IPS-18a (cell line): ENCODE measurements around the gene SLC39A1.

ENCODE experiments used
- H3K27ac ChIP-seq: one replicate; pipeline ENCODE4 v1.5.1; 2013; ENCODE audit warnings: low read length
- H3K27me3 ChIP-seq: one replicate; pipeline ENCODE4 v1.6.1; 2013; ENCODE audit warnings: mild to moderate bottlenecking, low read length; ENCODE audit not compliant: control insufficient read depth, insufficient read depth
- H3K36me3 ChIP-seq: one replicate; pipeline ENCODE4 v1.6.1; 2013; ENCODE audit warnings: low read depth, low read length; ENCODE audit not compliant: control insufficient read depth
- H3K4me1 ChIP-seq: one replicate; pipeline ENCODE4 v1.6.1; 2013; ENCODE audit warnings: low read depth, low read length; ENCODE audit not compliant: control insufficient read depth
- H3K4me3 ChIP-seq: one replicate; pipeline ENCODE4 v1.5.1; 2013; ENCODE audit warnings: low read length
- H3K9ac ChIP-seq: one replicate; pipeline ENCODE4 v1.6.1; 2013; ENCODE audit warnings: mild to moderate bottlenecking, low read length, moderate library complexity
- H3K9me3 ChIP-seq: one replicate; pipeline ENCODE4 v1.6.1; 2013; ENCODE audit warnings: low read depth, low read length; ENCODE audit not compliant: control insufficient read depth

Gene SLC39A1

GRCh38 chr1:153945131-153945794 lies 18.1 kb downstream of the SLC39A1 start:
- Histone ChIP-seq H3K9ac (peak overlapping the region; percentile 57), H3K27me3 (no peaks in the 10 kb centered on the region), H3K27ac (no peak overlapping the region), H3K36me3 (peaks cover 37% of the 10 kb centered on the region), H3K4me3 (peak overlapping the region; percentile 66), H3K4me1 (peaks cover 11% of the 10 kb centered on the region), H3K9me3 (no peaks in the 10 kb centered on the region)

DNA sequence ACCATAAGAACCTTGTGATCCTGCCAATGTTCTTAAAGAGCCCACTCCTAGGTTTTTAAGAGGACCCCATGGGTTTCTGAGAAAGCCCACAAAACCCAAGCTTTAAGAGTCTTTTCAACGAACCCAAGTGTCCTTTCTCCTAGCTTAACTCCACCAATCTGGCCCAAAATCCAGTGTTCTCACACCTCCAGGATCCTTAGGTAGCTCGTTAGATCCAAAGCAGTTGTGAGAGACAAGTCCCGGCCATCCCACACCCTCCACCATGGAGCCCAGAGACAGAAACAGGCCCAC lies 18.6 kb downstream of the SLC39A1 start:
- peaks cover 11% of the 10 kb centered on the region for H3K4me1 ChIP-seq
- no peaks in the 10 kb centered on the region for H3K27me3 ChIP-seq
- no peaks in the 10 kb centered on the region for H3K9me3 ChIP-seq
- H3K27ac ChIP-seq, result no peak overlapping the region
- no peak overlapping the region for H3K9ac ChIP-seq
- H3K4me3 ChIP-seq, result peak overlapping the region; percentile 66
- peaks cover 37% of the 10 kb centered on the region for H3K36me3 ChIP-seq

- Histone ChIP-seq H3K27me3 (no peaks in the 10 kb centered on the region), H3K4me1 (peaks cover 11% of the 10 kb centered on the region), H3K9ac (no peak overlapping the region), H3K9me3 (no peaks in the 10 kb centered on the region), H3K27ac (no peak overlapping the region), H3K4me3 (no peak overlapping the region), H3K36me3 (peaks cover 36% of the 10 kb centered on the region)
Observed at GRCh38 chr1:153944005-153944826, 19.1 kb downstream of the SLC39A1 start.

- H3K4me1 ChIP-seq, result peaks cover 11% of the 10 kb centered on the region
- no peaks in the 10 kb centered on the region for H3K27me3 ChIP-seq
- H3K9ac ChIP-seq, result no peak overlapping the region
- no peaks in the 10 kb centered on the region for H3K9me3 ChIP-seq
- peaks cover 25% of the 10 kb centered on the region for H3K36me3 ChIP-seq
- no peak overlapping the region for H3K4me3 ChIP-seq
- H3K27ac ChIP-seq, result no peak overlapping the region
Observed at GRCh38 chr1:153942766-153943549, 20.4 kb downstream of the SLC39A1 start.

GRCh38 chr1:153941826-153942725 lies 21.3 kb downstream of the SLC39A1 start:
- peaks cover 9% of the 10 kb centered on the region for H3K4me1 ChIP-seq
- peaks cover 30% of the 10 kb centered on the region for H3K36me3 ChIP-seq
- H3K27me3 ChIP-seq, result no peaks in the 10 kb centered on the region
- no peak overlapping the region for H3K27ac ChIP-seq
- no peaks in the 10 kb centered on the region for H3K9me3 ChIP-seq
- H3K4me3 ChIP-seq, result no peak overlapping the region
- no peak overlapping the region for H3K9ac ChIP-seq

DNA sequence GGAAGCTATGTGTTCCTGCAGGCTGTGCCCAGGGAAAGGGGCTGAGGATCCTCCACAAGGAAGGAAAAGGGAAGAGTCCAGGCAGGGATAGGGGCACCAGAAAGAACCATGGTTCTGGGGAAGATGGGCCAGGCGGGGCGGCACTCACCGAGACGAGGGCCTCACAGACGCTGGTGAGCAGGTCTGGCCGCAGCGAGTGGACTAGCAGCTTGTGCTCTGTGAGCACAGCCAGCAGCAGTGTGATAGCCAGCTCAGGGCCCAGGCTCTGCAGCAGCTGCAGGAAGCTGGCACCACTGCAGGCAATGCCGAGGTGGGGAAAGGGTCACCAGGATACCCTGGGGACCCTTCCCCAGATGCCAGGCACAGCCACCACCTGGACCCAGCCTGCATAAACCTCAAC lies 22.6 kb downstream of the SLC39A1 start:
- Histone ChIP-seq H3K4me3 (no peak overlapping the region), H3K9me3 (no peaks in the 10 kb centered on the region), H3K4me1 (peaks cover 4% of the 10 kb centered on the region), H3K27ac (no peak overlapping the region), H3K27me3 (no peaks in the 10 kb centered on the region), H3K9ac (no peak overlapping the region), H3K36me3 (peaks cover 43% of the 10 kb centered on the region)

GRCh38 chr1:153939476-153939875 lies 23.9 kb downstream of the SLC39A1 start:
- Histone ChIP-seq H3K36me3 (peaks cover 53% of the 10 kb centered on the region), H3K4me1 (no peaks in the 10 kb centered on the region), H3K9ac (no peak overlapping the region), H3K27ac (no peak overlapping the region), H3K27me3 (no peaks in the 10 kb centered on the region), H3K4me3 (no peak overlapping the region), H3K9me3 (no peaks in the 10 kb centered on the region)

DNA sequence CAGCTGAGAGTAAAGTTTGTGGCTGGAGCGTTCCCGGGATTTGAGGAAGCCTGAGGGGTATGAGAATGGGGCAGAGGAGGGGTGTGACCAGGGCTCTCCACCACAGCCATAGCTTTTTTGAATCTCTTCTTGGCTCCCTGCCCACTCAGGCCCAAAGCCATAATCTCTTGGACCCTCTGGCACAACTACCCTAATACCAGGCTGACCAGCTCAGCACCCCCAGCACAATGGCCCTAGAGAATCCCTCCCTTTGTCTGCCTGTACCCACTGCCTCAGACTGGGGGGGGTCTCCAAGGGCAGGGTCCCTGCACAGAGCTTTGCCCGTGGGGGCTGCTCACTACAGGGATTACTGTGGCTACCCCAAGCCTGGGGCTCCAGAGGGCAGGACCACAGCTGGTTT lies 24.3 kb downstream of the SLC39A1 start:
- Histone ChIP-seq H3K27ac (no peak overlapping the region), H3K9me3 (no peaks in the 10 kb centered on the region), H3K27me3 (no peaks in the 10 kb centered on the region), H3K36me3 (peaks cover 58% of the 10 kb centered on the region), H3K4me1 (no peaks in the 10 kb centered on the region), H3K4me3 (no peak overlapping the region), H3K9ac (no peak overlapping the region)

- Histone ChIP-seq H3K4me3 (no peak overlapping the region), H3K27me3 (no peaks in the 10 kb centered on the region), H3K9me3 (no peaks in the 10 kb centered on the region), H3K4me1 (no peaks in the 10 kb centered on the region), H3K27ac (no peak overlapping the region), H3K36me3 (peaks cover 60% of the 10 kb centered on the region), H3K9ac (no peak overlapping the region)
Observed at GRCh38 chr1:153937331-153937730, 26.0 kb downstream of the SLC39A1 start.

- peaks cover 57% of the 10 kb centered on the region for H3K36me3 ChIP-seq
- H3K9me3 ChIP-seq, result no peaks in the 10 kb centered on the region
- H3K27me3 ChIP-seq, result no peaks in the 10 kb centered on the region
Observed at GRCh38 chr1:153936011-153936802, 27.1 kb downstream of the SLC39A1 start.

More at GRCh38 chr1:153936011-153936802, 27.1 kb downstream of the SLC39A1 start:
- H3K4me3 ChIP-seq, result no peak overlapping the region
- no peaks in the 10 kb centered on the region for H3K4me1 ChIP-seq
- H3K9ac ChIP-seq, result no peak overlapping the region
- no peak overlapping the region for H3K27ac ChIP-seq
